CD4-positive, alpha-beta T cell treated with Interleukin-17A for 1 hour (primary cell): Measurements from ENCODE around the gene NFATC2IP.
"Not testable (repeated sequence)": the region's sequence is repeated elsewhere in the genome, so short reads cannot be mapped to it uniquely, and the experiment has no call there.

Source experiments
- DNase-seq: peaks from one replicate; pipeline ENCODE4 v3.0.0-alpha.2; 2020

Gene NFATC2IP

GRCh38 chr16:28974437-28975157 is 23.9 kb downstream of the NFATC2IP start, which contains the start of gene SPNS1:
Gene SPNS1, plus strand, starts transcription at chr16:28974778. Its CDS starts 374 bp downstream, at chr16:28975152.
- peak; percentile 93 for DNase-seq

GRCh38 chr16:28975158-28975599 is 24.4 kb downstream of the NFATC2IP start:
- DNase-seq = no peak

DNA sequence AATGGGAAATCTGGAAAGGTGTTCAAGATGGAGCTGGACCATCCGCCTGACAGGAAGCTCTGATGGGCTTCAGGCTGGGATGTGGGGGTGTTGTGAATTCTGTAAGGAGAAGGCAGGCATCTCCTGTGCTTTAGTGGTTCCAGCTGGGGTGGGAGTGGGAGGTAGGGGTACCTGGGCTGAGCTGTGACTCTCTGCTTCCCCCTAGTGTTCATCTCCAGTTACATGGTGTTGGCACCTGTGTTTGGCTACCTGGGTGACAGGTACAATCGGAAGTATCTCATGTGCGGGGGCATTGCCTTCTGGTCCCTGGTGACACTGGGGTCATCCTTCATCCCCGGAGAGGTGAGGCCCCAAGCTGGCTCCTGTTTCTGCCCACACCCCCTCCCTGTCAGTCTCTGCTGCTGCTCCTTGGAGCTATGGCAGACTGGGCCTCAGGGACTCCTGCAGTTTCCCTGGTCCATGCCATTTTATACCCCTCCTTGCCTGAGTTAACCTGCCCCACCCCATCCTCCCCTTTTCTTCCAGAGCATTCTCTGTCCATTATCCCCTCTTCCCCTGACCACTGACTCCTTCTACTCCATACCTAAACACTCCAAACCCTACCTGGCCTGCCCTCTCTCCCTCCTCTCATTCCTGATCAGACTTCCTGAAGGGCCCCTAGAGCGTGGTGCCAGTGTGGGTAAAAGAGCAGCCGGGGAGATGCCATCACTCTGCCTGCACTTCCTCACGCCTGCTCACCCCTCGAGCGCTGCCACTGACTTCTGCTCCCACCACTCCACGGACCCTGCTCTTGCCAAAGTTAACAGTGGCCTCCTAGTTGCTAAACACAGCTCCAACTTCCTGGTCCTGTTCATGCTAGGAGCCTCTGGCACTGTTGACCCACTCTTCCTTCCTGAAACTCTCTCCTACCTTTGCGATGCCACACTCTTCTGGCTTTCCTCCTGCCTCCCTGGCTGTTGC is 27.2 kb downstream of the NFATC2IP start:
- DNase-seq = peak; percentile 58

- DNase-seq = not testable (repeated sequence)
These were observed 29.6 kb downstream of the NFATC2IP start for GRCh38 chr16:28980330-28980729.

DNA sequence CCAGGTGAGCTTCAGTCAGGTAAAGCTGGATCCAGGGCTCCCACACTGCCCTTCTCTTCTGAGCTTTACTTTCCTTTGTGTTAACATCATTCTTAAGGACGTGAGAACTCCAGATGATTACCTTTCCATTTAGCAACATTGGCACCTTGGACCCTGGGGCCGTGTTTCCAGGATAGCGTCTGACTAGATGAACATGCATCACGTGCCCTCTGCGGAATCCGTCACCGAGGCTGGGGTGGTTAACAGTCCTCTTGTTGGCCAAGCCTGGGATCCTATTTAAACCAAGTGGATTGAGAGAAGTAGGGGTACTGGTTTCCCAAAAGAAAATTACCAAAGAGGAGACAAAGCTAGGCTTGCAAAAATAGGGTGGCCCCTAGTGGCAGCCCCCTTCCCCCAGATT is 30.2 kb downstream of the NFATC2IP start:
- no peak for DNase-seq

GRCh38 chr16:28981517-28981916 is 30.8 kb downstream of the NFATC2IP start:
- DNase-seq = peak; percentile 40

GRCh38 chr16:28982418-28982817 is 31.7 kb downstream of the NFATC2IP start:
- no peak for DNase-seq

- no peak for DNase-seq
These were observed 32.2 kb downstream of the NFATC2IP start for GRCh38 chr16:28982949-28983348.

GRCh38 chr16:28983644-28984043 is 32.9 kb downstream of the NFATC2IP start:
- DNase-seq = no peak

GRCh38 chr16:28984091-28984490 is 33.4 kb downstream of the NFATC2IP start:
- DNase-seq = no peak

GRCh38 chr16:28984619-28985135 is 33.9 kb downstream of the NFATC2IP start, which contains the start of gene LAT:
Gene LAT, plus strand, starts transcription at chr16:28985052. Its CDS starts 366 bp downstream, at chr16:28985418.
- DNase-seq = peak; percentile 82

DNA sequence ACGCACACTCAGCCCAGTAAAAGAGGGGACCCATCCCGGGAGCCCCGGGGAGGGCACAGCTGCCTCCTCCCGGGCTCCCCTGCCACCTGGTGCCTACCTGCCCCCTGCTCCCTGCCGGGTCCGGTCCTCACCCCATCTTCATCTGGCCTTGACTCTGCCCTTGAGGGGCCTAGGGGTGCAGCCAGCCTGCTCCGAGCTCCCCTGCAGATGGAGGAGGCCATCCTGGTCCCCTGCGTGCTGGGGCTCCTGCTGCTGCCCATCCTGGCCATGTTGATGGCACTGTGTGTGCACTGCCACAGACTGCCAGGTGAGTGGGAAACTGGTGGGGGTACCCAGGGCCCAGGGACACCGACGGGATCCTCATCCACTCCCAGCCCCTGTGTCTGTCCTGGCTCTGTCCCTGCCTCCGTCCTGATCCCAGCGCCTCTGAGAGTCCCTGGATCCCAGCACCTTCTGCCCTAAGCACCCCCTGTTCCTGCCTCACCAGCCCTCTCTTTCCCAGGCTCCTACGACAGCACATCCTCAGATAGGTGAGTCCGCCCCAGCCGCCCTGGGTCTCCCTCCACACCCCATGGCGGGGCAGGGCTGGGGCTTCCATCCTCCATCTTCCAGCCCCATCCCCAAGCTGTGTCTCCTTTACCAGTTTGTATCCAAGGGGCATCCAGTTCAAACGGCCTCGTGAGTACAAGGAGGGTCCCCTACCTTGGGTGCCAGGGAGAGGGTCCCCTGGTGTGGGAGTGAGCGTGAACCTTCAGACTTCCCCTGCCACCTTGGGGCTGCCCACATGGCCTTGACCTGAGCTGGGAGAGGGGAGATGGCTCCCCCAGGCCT is 34.7 kb downstream of the NFATC2IP start:
- no peak for DNase-seq

DNA sequence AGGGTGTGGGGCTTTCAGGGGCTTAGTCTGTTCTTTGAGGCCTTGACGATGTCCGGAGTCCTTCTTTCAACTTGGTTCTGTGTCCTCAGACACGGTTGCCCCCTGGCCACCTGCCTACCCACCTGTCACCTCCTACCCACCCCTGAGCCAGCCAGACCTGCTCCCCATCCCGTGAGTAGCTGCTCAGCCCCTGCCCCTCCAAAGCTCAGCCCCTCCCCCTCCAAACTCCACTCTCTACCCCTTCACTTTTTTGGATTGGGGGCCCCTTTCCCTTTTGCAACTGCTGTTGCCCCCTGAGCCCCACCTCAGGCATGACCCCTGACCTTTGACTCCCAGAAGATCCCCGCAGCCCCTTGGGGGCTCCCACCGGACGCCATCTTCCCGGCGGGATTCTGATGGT is 35.3 kb downstream of the NFATC2IP start:
- DNase-seq = no peak

DNA sequence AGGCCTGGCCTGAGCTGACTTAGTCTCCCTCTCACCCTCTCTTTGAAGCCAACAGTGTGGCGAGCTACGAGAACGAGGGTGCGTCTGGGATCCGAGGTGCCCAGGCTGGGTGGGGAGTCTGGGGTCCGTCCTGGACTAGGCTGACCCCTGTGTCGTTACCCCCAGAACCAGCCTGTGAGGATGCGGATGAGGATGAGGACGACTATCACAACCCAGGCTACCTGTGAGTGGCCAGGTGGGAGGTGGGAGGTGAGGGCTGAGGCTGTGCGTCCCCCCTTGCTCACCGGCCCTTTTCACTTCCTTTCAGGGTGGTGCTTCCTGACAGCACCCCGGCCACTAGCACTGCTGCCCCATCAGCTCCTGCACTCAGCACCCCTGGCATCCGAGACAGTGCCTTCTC is 35.8 kb downstream of the NFATC2IP start:
- no peak for DNase-seq

GRCh38 chr16:28987170-28987853 is 36.6 kb downstream of the NFATC2IP start:
- DNase-seq = no peak

DNA sequence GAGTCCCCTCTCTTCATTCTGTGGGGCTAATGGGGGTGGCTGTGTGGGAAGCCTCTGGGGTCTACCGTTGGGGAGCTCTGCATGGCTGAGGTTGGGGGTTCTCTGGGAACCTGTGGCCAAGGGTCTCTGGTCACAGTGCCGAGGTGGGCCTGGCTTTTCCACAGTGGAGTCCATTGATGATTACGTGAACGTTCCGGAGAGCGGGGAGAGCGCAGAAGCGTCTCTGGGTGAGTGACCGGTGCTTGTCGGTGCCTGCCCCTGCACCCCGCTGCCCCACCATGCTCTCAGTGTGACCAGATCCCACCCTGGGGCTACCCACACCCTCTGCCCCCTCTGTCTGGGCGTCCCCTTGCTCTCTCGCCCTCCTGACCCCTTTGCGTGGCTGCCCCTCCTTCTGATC is 38.6 kb downstream of the NFATC2IP start:
- DNase-seq = no peak

- DNase-seq = peak; percentile 33
These were observed 39.8 kb downstream of the NFATC2IP start for GRCh38 chr16:28990375-28991040.

GRCh38 chr16:28991687-28992086 is 41.0 kb downstream of the NFATC2IP start:
- no peak for DNase-seq

- DNase-seq = no peak
These were observed 41.8 kb downstream of the NFATC2IP start for GRCh38 chr16:28992496-28992895.

DNA sequence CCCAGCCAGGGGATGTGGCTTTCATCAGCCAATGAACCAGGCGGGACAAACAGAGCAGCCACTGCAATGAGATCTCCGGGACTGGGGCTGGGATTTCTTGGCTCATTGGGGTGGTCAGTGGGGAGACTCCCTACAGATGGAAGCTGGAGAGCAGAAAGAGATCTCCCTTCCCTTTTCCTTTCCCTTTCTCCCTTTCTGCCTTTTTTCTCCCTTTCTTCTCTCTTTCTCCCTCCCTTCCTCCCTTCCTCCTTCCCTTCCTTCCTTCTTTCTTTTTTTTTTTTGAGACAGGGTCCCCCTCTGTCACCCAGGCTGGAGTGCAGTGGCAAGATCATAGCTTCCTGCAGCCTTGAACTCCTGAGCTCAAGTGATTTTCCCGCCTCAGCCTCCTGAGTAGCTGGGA is 48.1 kb downstream of the NFATC2IP start:
- no peak for DNase-seq

DNA sequence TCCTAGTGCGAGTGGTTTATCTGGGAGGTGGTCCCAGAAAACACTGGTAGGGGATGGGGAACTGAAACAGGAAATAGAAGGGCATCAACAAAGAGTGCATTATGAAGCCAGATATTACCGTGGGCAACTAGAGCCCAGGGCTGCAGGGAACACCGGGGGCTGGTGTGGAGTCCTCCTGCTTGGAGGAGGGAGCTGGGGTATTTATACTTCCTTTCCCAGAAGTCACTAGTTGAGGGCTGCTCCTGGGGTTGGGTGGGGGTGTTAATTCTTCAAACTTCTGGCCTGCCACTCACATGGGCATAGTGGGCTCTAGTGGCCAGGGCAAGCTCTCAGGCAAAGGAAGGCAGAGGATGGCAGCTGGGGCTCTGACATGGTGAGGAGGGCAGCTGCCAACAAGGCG is 48.8 kb downstream of the NFATC2IP start:
- no peak for DNase-seq
